HG02678 (cell line): ENCODE data around the gene RPP40.
"Not testable (repeated sequence)": the region's sequence is repeated elsewhere in the genome, so short reads cannot be mapped to it uniquely, and the experiment has no call there.

Experiments
- ATAC-seq: cut with Tn5 transposase; IDR thresholded peaks from one replicate; pipeline ENCODE4 v1.9.1; 2021; ENCODE audit warnings: mild to moderate bottlenecking, moderate library complexity; ENCODE audit not compliant: unreplicated experiment

Gene RPP40, protein sequence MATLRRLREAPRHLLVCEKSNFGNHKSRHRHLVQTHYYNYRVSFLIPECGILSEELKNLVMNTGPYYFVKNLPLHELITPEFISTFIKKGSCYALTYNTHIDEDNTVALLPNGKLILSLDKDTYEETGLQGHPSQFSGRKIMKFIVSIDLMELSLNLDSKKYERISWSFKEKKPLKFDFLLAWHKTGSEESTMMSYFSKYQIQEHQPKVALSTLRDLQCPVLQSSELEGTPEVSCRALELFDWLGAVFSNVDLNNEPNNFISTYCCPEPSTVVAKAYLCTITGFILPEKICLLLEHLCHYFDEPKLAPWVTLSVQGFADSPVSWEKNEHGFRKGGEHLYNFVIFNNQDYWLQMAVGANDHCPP

GRCh38 chr6:5003604-5004372 lies at the start of gene RPP40:
Gene RPP40 (minus strand): TSS chr6:5004037. CDS start chr6:5004002, 35 bp downstream.
- peak; percentile 93 for ATAC-seq

DNA sequence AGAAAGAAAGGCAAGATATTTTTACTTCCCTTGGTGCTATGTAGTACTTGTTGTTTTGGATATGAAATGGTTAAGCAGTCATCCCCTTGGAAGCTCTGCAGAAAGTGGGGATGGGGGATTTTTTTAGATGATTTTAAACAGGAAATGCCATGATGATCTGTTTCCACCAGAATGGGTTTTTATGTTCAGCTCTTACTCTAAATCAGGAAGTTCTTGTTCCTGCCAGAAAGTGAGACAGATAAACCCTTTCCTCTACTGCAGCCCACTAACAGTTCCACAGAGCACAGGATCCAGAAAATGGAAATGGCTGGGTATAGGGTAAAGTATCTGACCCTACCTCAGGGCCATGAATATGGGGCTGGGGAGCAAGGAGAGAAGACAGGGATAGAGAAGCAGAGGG lies 49.2 kb upstream of the RPP40 start:
- no peak for ATAC-seq

- no peak for ATAC-seq
These were observed 47.6 kb upstream of the RPP40 start for GRCh38 chr6:5051394-5051793.

DNA sequence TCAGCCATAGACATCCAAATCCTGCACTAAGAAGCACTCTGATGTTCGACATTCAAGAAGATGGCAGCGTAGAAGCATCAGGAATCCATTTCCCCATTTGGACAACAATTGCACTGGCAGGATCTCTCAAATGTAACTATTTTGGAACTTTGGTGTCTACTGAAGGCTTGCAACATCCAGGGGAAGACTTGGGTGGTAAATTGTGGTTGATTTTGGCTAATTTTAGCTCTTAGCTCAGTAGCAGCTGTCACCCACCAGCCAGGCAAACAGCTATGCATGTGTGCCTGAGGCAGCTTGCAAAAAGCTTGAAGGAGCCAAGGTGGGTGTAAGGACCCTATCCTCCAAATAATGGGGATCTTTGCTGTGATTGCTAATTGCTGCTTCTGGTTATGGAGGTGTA lies 46.2 kb upstream of the RPP40 start:
- no peak for ATAC-seq

DNA sequence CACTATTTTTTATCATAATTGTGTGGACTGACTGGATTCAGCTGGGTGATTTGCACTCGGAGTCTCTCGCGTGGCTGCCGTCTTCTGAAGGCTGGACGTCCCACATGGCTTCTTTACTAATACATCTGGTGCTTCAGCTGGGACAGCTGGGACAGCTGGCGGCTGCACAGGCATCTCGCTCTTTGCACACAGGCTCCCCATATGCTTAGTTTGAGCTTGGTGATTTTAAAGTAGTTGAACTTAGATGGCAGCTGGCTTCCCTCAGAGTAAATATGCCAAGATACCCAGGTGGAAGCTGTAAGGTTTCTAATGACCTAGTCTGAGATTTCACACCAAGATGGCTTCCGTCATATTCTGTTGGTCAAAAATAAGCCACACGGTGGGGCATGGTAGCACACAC lies 42.6 kb upstream of the RPP40 start:
- ATAC-seq = no peak

DNA sequence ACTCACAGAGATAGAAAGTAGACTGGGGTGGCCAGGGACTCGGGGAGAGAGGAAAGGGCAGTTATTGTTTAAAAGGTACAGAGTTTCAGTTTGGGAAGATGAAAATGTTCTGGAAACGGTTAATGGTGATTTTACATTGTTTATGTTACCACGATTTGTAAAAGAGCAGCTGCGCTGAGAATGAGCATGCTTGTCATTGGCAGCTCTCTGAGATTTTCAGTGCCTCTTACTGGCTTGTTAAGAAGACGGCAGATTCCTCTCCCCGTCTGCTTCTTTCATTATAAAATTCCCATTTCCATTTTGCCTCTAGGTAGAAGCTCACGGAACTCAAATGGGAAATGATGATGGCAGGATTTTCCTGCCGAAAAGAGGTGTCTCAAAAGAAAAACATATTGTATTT lies 41.6 kb upstream of the RPP40 start:
- no peak for ATAC-seq

- no peak for ATAC-seq
These were observed 41.0 kb upstream of the RPP40 start for GRCh38 chr6:5044866-5045265.

DNA sequence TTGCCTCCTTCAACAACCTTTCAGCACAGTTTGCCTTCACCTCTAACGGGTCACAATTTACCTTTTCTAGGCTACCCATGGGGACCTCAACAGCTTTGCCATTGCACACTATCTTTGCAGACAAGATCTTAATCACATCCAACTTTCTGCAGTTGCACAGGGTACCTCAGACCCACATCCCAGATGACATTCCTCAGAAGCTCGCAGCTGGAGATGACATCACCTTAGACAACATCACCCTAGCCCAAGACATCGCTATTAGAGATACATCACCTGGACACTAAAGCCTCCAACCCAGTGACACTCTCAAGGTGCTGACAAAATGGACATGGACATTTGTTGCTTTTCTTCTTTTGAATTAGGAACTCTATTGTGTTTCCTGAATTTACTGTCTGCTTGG lies 38.6 kb upstream of the RPP40 start:
- no peak for ATAC-seq

DNA sequence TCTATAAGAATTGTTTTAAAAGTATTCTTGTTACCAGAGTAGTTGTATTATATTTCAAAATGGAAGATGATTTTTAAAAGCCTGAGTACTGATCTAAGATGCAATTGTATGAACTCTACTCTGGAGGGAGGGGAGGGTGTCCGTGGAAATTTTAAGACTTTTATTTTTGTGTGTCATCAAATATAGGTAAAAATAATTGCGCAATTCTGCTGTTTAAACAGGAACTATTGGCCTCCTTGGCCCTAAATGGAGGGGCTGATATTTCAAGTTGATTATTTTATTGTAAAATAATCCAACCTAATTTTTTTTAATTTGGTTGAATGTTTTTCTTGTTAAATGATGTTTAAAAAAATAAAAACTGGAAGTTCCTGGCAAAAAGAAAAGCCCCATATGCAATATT lies 38.1 kb upstream of the RPP40 start:
- no peak for ATAC-seq

DNA sequence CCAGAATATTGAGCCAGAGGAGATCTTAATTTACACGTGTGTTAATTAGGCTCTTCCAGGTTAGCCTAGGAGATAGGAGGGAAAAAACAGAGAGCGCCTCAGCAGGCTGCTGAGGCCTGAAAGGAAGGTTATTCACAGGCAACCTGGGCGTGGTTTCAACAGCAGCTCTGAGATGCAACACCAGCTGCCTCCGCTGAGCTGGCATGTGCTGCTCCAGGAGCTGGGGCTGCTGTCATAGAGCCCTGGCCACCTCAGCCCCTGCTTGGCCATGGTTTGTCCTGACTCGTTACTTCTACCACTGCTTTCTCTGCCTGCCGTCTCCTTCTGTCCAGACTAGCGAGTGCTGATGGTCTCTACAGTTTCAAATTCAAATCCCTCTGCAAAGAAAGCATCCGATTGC lies 32.4 kb upstream of the RPP40 start:
- ATAC-seq = no peak

GRCh38 chr6:5034736-5035135 lies 30.9 kb upstream of the RPP40 start:
- no peak for ATAC-seq

DNA sequence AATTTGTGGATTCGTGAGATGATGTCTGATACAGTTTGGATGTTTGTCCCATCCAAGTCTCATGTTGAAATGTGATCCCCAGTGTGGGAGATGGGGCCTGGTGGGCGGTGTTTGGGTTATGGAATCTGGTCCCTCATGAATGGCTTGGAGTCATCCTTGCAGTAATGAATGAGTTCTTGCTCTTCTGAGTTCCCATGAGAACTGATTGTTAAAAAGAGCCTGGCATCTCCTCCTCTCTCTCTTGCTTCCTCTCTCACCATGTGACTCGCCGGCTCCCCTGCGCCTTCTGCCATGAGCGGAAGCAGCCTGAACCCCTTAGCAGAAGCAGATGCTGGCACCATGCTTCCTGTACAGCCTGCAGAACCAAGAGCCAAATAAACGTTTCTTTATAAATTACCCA lies 30.5 kb upstream of the RPP40 start:
- no peak for ATAC-seq

DNA sequence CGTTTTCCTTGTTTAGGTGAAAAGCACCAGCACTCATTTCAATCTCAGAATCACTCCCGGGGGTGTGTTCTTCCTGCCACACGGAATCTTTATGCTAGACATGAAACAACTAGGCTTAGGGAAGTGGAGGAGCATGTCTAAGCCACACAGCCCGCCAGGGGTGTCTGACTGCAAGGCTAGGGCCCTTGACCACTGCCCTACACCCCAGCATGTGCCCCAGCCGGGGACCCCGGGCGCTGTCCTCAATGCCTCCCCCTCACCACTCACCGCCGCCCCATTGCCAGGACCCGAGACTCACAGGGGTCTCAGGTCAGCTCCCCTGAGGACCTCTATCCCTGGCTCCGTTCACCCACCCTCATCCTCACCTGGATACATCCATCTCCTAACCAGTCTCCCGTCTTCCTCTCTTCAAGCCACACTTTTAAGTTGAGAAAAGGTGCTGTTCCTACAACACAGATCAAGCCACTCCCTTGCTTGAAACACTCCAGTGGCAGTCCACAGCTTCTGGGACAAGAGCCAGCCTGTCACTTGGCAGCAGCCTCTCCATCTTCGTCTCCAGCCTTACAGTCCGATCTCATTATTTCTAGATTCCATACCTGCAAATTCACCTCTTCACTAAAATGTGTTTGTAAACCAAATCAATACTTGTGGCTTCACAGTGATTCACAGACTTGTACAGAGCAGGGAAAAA lies 29.5 kb upstream of the RPP40 start:
- ATAC-seq = not testable (repeated sequence)

DNA sequence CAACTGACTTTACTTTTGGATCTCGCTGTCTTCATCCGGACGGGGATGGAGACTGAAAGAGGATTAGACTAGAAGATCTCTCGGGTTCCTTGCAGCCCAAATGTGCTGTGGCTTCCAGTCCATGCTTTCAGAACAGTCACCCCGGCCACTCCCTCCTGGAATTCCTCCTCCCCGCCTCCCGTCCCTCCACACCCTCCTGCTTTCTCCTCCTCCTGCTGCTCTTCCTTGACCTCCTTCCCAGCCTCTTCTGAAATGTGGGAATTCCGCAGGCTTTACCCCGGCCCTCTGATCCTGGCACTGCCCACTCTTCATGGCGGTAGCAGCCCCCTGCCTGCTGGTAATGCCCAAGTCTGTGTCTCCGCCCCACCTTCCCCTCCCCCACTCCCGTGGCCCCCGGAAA lies 28.9 kb upstream of the RPP40 start:
- ATAC-seq = not testable (repeated sequence)

GRCh38 chr6:5031150-5031549 lies 27.3 kb upstream of the RPP40 start:
- no peak for ATAC-seq

- ATAC-seq = peak; percentile 86
These were observed 26.8 kb upstream of the RPP40 start for GRCh38 chr6:5030596-5031136.

GRCh38 chr6:5029609-5030008 lies 25.8 kb upstream of the RPP40 start:
- no peak for ATAC-seq

DNA sequence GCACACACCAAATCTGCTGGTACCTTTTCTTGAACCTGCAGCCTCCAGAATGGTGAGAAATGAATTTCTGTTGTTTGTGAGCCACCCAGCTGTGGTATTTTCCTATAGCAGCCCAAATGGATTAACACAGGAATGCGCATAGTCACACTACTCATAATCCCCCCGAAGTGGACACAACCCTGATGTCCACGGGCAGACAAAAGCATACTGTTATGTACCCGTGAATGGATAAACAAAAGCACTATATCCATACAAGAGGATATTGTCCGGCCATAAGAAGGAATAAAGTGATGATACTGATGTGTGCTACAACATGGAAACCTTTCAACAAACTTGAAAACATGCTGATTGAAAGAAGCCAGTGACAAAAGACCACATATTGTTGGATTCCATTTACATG lies 25.1 kb upstream of the RPP40 start:
- ATAC-seq = no peak

DNA sequence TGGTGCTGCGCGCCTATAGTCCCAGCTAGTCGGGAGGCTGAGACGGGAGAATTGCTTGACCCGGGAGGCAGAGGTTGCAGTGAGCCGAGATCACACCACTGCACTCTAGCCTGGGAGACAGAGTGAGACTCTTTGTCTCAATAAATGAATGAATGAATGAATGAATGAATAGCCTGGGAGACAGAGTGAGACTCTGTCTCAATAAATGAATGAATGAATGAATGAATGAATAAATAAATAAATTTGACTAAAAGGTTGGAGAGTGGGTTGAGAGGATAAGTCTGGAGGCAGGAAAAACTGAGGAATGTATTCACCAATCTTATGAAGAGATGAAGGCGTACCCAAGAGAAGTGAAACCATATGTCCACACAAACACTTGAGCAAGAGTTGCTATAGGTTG lies 24.5 kb upstream of the RPP40 start:
- no peak for ATAC-seq

- no peak for ATAC-seq
These were observed 22.3 kb upstream of the RPP40 start for GRCh38 chr6:5025911-5026819.
